ENCODE data around the gene LOC128125822.
A peak's percentile ranks its signal among the peaks of the same experiment; 100 is the strongest.

Gene LOC128125822

DNA sequence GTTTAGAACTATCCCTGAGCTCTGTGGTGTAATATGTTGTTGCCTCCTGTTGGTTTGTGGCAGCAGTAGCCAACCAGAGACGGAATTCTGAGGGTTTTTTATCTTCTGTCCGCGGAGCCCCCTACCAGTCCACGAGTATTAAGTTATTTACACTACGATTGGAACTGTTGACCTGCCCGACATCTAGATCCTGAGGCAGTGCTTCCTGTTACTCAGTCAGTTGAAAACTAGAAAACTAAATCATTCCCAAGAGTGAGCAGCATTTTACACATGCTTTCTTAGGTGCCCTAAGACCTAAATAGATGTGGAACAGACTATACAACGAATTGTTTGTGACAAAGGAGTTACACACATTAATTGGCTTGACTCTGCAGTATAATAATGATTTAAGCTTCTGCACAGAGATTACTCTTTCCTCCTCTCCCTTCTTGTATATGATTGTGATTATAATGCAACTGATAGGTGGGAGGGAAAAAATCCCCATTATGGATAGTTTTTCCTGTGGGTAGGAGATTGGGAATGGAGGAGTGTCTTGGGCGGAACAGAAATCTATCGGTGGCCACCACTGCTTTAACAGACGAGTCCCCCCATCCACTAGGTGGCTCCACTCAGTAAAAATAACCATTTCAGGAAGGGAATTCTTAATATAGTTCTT lies 1.7 kb downstream of the LOC128125822 start (continued):
- TF ChIP-seq ZFX (IDR thresholded peaks at IDR 0.05) (no peak), SRF (IDR thresholded peaks at IDR 0.05; ENCODE audit: low read depth) (peak; percentile 45; the same call in 1 of the 2 replicates), POLR2AphosphoS5 (IDR thresholded peaks at IDR 0.05; ENCODE audit: low read depth, low read length) (no peak; the same call in 1 of the 2 replicates), CEBPB (IDR thresholded peaks at IDR 0.05; ENCODE audit: low read depth) (peak; percentile 12; the same call in 1 of the 2 replicates)

- peak overlapping the region; percentile 97; the same call in 1 of the 2 replicates for H3K9ac ChIP-seq (ENCODE audit: low read length)
- TF ChIP-seq YY1 (IDR thresholded peaks at IDR 0.05; ENCODE audit: extremely low read depth, insufficient replicate concordance, low read depth, low read length), result no peak
- TF ChIP-seq ZNF274 (IDR thresholded peaks at IDR 0.05; ENCODE audit: low read depth, low read length), result no peak
- no peak for TF ChIP-seq POLR2A (IDR thresholded peaks at IDR 0.05; ENCODE audit: borderline replicate concordance, extremely low read depth, insufficient read depth, insufficient read length)
- TF ChIP-seq, protein P1, sequence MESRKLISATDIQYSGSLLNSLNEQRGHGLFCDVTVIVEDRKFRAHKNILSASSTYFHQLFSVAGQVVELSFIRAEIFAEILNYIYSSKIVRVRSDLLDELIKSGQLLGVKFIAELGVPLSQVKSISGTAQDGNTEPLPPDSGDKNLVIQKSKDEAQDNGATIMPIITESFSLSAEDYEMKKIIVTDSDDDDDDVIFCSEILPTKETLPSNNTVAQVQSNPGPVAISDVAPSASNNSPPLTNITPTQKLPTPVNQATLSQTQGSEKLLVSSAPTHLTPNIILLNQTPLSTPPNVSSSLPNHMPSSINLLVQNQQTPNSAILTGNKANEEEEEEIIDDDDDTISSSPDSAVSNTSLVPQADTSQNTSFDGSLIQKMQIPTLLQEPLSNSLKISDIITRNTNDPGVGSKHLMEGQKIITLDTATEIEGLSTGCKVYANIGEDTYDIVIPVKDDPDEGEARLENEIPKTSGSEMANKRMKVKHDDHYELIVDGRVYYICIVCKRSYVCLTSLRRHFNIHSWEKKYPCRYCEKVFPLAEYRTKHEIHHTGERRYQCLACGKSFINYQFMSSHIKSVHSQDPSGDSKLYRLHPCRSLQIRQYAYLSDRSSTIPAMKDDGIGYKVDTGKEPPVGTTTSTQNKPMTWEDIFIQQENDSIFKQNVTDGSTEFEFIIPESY (IDR thresholded peaks at IDR 0.05; ENCODE audit: extremely low read depth, insufficient replicate concordance, low read length), result no peak
- no peak for TF ChIP-seq ELF1 (IDR thresholded peaks at IDR 0.05; ENCODE audit: borderline replicate concordance, low read depth)
- TF ChIP-seq, protein P2, sequence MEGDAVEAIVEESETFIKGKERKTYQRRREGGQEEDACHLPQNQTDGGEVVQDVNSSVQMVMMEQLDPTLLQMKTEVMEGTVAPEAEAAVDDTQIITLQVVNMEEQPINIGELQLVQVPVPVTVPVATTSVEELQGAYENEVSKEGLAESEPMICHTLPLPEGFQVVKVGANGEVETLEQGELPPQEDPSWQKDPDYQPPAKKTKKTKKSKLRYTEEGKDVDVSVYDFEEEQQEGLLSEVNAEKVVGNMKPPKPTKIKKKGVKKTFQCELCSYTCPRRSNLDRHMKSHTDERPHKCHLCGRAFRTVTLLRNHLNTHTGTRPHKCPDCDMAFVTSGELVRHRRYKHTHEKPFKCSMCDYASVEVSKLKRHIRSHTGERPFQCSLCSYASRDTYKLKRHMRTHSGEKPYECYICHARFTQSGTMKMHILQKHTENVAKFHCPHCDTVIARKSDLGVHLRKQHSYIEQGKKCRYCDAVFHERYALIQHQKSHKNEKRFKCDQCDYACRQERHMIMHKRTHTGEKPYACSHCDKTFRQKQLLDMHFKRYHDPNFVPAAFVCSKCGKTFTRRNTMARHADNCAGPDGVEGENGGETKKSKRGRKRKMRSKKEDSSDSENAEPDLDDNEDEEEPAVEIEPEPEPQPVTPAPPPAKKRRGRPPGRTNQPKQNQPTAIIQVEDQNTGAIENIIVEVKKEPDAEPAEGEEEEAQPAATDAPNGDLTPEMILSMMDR (IDR thresholded peaks at IDR 0.05 in 2 of 3, conservative IDR thresholded peaks at IDR 0.05 in 1 of 3; ENCODE audit: borderline replicate concordance in 1 of 3, insufficient read depth in 1 of 3, low read depth in 2 of 3, low read length in 2 of 3), result no peak
- TF ChIP-seq RAD21 (IDR thresholded peaks at IDR 0.05; ENCODE audit: low read depth), result no peak
- TF ChIP-seq REST (IDR thresholded peaks at IDR 0.05; ENCODE audit: low read depth), result no peak
- TF ChIP-seq FOSL1 (IDR thresholded peaks at IDR 0.05; ENCODE audit: low read depth), result no peak
- TF ChIP-seq, protein P3, sequence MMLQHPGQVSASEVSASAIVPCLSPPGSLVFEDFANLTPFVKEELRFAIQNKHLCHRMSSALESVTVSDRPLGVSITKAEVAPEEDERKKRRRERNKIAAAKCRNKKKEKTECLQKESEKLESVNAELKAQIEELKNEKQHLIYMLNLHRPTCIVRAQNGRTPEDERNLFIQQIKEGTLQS (IDR thresholded peaks at IDR 0.05), result no peak
- no peak for TF ChIP-seq POLR2AphosphoS5 (IDR thresholded peaks at IDR 0.05; ENCODE audit: low read depth, low read length)
- no peak for TF ChIP-seq ZFX (IDR thresholded peaks at IDR 0.05)
- no peak for TF ChIP-seq JUND (IDR thresholded peaks at IDR 0.05)
- TF ChIP-seq SRF (IDR thresholded peaks at IDR 0.05; ENCODE audit: low read depth), result no peak
- no peak for TF ChIP-seq EZH2phosphoT487 (IDR thresholded peaks at IDR 0.05; ENCODE audit: borderline replicate concordance)
- no peaks in the 10 kb centered on the region for H3K9me3 ChIP-seq (ENCODE audit: control insufficient read depth in 1 of 2, insufficient read depth in 1 of 2, low read depth in 1 of 2, low read length in 2 of 2)
- H3K79me2 ChIP-seq (ENCODE audit: insufficient read depth, low read length), result peaks cover 71% of the 10 kb centered on the region
- no peak for DNase-seq (ENCODE audit: low read depth, low spot score)
- H3K4me3 ChIP-seq (replicated peaks in 1 of 2; ENCODE audit: low read depth in 1 of 2, low read length in 2 of 2), result peak overlapping the region; percentile 69 to 79
- ChIA-PET RAD21 (ENCODE audit: low non-redundant PET in 1 of 2, low total read pairs in 2 of 2, uncharacterized antibody in 2 of 2, unreplicated experiment in 2 of 2) (interaction anchor here in 1 of 2 experiments (1.7 kb wide), 1 partner anchor 223 kb away, joined by 3 read pairs; no protein-coding TSS in a partner anchor), CTCF (interaction anchor here (2.1 to 2.3 kb wide), 2 partner anchors 223 to 228 kb away, joined by 9 to 22 read pairs; no protein-coding TSS in a partner anchor), POLR2A (interaction anchor here (1.0 to 1.6 kb wide), 5 partner anchors 8 to 228 kb away, joined by 4 to 5 read pairs (median 4); no protein-coding TSS in a partner anchor)
- peaks cover 12 to 41% of the 10 kb centered on the region in 2 experiments for H3K4me1 ChIP-seq (ENCODE audit: control insufficient read depth in 1 of 2, insufficient read depth in 2 of 2, low read length in 2 of 2)
- H3K36me3 ChIP-seq (ENCODE audit: control insufficient read depth in 1 of 2, insufficient read depth in 2 of 2, low read length in 2 of 2), result peaks cover 32 to 36% of the 10 kb centered on the region in 2 experiments
- H3K27ac ChIP-seq (ENCODE audit: low read depth, low read length), result peak overlapping the region; percentile 98; the same call in 1 of the 2 replicates
- H2AFZ ChIP-seq (ENCODE audit: low read depth, low read length, poor library complexity, severe bottlenecking), result no peak overlapping the region
- ATAC-seq, result no peak
- intact Hi-C loops (cut with micrococcal nuclease), result loop anchor here (1.0 kb wide), 1 partner anchor 221 kb away; no protein-coding TSS in a partner anchor
- H3K9me2 ChIP-seq (ENCODE audit: insufficient read depth), result no peaks in the 10 kb centered on the region
- no peaks in the 10 kb centered on the region for H3K27me3 ChIP-seq (ENCODE audit: insufficient read depth, low read length)
- BruUV-seq (replicated peaks), result no TSS peak
- peak overlapping the region; percentile 90 for H3K4me2 ChIP-seq (ENCODE audit: low read length)
- H4K20me1 ChIP-seq (ENCODE audit: insufficient read depth), result peaks cover 44% of the 10 kb centered on the region
Measured at GRCh38 chr6:63574554-63574900, 2.2 kb downstream of the LOC128125822 start.

All from HCT116 (cell line).